GM19438 (cell line): ENCODE data around the gene OR7C1.
"Not testable (repeated sequence)": the region's sequence is repeated elsewhere in the genome, so short reads cannot be mapped to it uniquely, and the experiment has no call there.

Source experiments
- ATAC-seq: cut with Tn5 transposase; IDR thresholded peaks from one replicate; pipeline ENCODE4 v1.9.1; 2021; ENCODE audit warnings: low read depth; ENCODE audit not compliant: unreplicated experiment

OR7C1 gene

DNA sequence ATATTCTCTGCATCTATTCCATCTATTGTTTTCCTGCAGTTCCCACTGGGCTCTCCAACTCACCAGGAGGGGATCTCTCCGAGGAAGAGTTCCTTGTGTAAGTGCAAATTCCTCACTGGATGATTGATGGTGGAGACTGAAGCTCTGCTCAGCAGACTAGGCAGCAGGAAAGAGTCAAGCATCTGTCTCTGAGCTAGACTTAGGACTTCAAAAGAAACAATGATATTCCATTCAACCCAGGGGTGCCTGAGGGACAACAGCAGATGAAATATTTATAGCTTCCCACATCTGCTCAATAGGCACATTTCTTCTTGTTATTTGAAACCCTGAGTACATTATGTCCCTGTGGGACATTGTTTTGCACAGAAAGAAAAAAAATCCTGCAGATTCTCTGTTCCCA lies at the start of gene OR7C1, which contains the start of gene OR7A5:
TSS of gene OR7C1 (minus strand) at position 175 of the 400 bp plus-strand sequence. CDS start 35,049 bp downstream, outside the sequence.
TSS of gene OR7A5 (minus strand) at position 175 of the 400 bp plus-strand sequence. CDS start 6,944 bp downstream, outside the sequence.
- no peak for ATAC-seq

DNA sequence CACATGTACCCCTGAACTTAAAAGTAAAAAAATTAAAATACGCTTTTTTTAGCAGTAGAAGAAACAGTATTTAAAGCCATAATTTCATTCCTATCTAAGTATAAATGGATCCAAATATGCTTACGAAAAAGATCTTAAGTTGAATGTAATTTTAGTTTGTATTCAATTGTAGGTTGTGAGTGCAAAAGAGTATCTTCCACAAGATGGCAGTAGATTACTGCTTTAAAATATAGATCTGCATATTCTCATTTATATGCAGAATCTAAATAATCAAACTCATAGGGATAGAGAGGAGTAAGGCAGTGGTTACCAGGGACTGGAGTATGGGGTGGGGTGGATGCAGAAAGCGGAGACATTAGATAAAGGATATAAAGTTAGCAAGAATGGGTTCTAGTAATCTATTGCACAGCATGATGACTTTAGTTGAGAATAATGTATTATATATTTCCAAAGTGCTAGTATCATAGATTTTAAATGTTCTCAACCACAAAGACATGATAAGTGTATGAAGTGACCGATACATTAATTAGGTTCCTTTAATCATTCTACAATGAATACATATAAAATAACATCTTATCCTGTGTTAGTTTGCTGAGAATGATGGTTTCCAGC lies 36.7 kb upstream of the OR7C1 start:
- ATAC-seq = no peak

DNA sequence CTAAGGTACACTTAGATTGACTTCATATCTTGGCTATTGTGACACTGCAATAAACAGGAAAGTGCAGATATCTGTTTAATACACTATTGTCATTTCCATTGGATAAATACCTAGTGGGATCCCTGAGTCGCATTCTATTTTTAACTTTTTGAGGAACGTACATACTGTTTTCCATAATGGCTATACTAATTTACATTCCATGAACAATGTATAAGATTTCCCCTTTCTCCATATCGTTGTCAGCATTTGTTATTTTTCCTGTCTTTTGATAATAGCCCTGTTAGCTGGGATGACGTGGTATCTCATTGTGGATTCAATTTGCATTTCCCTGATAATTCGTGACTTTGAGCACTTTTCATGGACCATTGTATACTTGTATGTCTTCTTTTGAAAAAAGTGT lies 33.5 kb upstream of the OR7C1 start:
- no peak for ATAC-seq

DNA sequence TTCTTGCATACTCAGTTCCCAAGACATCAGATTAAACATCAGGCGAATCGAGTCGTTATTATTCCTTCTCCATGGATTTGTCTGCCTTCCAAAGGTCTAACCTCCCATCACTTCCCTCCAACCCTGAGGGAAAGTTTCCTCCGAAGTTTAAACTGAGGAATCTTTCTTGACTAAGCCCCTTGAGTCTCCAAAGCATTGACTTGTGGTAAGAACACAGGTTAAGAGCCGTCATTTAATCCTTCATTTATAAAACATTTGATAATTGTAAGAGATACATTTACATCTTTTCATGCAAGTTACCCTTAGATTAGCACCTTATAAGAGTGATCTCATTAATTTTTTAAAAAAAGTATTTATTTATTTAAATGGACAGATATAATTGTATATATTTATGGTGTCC lies 13.8 kb upstream of the OR7C1 start, which contains the start of gene OR7A10:
TSS of gene OR7A10 (minus strand) at position 101 of the 400 bp plus-strand sequence. CDS start 7,045 bp downstream, outside the sequence.
- ATAC-seq = no peak

DNA sequence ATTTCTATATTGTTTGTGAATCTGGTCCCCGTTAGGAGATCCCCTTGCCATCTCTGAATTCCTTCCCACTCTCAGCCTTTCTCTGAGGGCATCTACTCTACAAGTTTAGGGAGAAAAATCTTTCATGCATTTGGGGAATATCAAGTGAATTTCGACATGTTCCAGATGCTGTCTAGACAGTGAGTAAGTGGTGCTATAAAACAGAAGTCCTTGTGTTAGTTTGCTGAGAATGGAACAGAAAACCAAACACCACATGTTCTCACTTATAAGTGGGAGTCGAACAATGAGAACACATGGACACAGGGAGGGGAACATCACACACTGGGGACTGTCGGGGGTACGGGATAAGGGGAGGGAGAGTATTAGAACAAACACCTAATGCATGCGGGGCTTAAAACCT lies 8.6 kb upstream of the OR7C1 start:
- no peak for ATAC-seq

DNA sequence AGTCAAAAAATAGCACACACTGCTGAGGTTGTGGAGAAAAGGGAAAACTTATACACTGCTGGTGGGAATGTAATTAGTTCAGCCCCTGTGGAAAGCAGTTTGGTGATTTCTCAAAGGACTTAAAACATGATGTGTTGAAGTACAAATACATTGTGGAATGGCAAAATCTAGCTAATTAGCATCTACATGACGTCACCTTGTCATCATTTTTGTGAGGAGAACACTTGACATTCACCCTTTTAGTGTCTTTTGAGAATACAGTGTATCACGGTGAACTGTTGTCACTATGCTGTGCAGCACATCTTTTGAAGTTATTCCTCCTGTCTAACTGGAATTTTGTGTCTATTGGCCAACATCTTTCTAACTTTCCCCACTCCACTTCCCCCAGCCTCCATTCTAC lies 8.2 kb upstream of the OR7C1 start:
- ATAC-seq = no peak

DNA sequence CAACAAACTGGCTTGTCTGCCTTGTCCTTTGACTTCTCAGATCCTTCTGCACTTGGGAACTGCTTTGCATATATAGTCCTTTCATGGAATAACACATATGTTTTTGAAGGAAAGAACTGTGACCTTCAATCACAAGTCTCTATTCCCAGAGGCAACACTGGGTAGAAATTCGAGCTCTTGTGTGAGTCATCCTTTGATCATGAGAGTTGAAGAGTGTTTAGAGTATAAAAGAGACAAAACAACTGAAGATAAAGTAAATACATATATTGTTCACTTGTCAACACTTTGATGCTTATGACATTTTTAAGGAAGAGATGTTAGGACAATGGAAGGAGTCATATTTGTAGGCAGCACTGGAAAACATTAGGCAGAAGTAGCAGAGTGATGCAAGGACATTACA lies 5.2 kb upstream of the OR7C1 start:
- no peak for ATAC-seq

DNA sequence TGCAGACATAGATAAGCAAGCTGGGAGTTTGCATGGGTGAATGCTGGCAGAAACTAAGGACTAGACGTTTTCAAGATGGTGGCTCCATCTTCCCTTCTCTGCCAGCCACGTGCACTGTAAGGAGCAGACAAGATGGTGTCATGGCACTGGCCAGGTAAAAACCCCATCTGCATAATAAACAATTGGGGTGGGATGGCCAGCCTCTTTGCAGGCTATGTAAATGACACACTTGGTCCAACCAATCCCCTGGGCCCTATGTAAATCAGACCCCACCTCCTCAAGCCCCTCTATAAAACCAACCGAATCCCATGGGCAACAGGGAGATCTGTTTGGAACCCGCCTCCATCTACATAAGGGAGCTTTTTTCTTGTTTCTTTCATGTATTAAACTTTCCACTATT lies 2.4 kb upstream of the OR7C1 start:
- no peak for ATAC-seq

DNA sequence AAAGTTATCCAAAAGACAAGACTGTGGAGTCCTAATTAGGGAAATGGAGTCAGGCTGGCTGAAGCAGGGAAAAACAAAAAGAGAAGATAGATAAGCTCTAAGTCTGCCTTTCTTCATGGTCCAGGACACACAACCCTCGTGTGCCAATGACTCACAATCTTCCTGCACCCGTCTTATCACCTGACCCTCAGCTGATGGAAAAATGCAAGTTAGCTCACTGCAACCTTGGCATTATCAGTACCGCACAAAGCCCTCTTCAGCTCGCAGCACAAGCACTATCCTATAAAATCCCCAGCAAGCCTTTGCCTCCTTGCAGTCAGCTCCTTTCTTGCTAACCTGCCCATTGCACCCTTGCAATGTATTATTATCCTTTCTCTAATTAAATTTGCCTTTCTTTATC lies 4.3 kb downstream of the OR7C1 start:
- no peak for ATAC-seq

DNA sequence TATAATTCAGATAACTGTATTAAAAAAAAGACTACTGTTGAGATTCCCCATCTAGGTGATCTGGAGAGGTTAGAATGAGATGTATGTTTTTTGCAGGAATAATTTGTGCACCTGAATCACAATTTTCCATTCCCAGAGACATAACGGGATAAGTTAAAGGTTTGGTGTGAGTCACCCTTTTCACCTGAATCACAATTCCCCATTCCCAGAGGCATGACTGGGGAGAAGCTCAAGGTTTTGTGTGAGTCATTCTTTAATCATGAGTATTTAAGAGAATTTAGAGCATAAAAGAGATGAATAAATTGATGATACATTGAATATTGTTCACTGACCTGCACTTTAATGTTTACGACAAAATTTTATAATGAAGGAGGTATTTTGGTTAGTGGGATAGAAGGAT lies 9.0 kb downstream of the OR7C1 start:
- no peak for ATAC-seq

DNA sequence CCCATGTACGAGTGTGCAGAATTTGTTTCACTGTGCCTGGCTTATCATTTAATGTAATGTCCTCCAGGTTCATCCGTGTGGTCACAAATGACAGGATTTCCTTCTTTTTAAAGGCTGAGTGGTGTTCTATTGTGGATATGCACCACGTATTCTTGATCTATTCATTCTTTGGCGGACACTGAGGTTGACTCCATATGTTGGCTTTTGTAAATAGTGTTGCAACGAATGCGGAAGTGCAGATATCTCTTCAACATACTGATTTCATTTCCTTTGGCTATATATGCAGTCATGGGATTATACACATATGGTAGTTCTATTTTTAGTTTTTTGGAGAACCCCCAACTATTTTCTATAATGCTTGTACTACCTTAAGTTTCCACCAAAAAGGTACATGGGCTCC lies 13.0 kb downstream of the OR7C1 start:
- no peak for ATAC-seq

DNA sequence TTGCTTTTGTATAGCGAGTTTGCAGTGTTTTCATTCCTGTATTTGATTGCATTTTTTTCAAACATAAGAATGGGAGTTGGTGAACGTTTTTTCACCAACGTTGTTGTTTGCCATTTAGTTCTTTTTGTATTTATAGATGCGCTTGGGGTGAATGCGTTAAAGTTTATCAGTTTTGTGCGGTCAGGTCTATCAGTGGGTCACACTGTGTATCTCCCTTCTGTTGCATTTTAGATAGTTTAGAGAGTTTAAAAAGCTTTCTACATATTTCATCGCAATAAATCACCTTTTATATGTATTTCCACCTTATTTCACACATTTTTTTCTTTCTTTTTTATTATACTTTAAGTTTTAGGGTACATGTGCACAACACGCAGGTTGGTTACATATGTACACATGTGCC lies 16.4 kb downstream of the OR7C1 start:
- ATAC-seq = no peak

DNA sequence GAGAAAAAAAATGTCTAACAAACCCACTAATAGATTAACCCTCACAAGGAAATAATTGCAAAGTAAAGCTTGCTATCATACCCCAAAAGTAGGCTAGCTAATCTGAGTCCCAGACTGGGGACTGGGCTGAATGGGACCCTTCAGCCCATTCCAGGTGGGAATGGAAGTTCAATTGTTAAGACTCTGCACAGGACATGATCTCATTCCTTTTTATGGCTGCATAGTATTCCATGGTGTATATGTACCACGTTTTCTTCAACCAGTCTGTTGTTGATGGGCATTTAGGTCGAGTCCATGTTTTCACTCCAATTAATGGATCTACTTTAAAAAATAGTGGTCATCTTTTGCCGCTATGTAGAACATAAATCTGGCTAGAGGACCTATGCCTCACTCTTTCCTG lies 17.9 kb downstream of the OR7C1 start:
- no peak for ATAC-seq

DNA sequence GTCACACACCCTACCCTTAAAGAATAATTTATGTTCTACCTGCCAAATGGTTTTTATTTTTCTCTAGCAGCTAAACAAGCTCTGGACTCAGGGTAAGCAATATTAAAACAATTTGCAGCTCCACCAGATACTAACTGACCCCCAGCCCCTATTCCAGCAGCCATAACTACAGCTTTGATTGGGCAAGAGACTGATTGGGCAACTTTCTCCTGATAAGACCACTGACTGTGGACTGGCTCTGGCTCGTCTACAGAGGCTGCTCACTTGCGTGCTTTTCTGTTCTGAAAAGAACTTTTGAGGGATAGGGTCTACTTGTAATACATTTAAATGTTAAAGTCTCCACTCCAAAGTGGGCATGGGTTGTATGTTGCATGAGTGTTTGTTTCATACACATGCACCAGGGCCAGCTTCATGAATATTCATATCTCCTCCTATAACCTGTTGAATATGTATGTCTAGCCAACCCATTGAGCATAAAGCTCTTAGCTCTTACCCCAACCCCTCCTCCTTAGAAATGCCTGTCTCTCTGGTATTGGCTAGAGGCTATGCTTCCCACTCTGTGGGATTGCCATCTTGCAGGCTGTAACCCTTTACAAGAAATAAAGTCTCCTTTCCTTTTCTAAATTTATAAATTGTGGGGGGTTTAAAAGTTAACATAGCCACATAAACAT lies 19.9 kb downstream of the OR7C1 start:
- no peak for ATAC-seq

DNA sequence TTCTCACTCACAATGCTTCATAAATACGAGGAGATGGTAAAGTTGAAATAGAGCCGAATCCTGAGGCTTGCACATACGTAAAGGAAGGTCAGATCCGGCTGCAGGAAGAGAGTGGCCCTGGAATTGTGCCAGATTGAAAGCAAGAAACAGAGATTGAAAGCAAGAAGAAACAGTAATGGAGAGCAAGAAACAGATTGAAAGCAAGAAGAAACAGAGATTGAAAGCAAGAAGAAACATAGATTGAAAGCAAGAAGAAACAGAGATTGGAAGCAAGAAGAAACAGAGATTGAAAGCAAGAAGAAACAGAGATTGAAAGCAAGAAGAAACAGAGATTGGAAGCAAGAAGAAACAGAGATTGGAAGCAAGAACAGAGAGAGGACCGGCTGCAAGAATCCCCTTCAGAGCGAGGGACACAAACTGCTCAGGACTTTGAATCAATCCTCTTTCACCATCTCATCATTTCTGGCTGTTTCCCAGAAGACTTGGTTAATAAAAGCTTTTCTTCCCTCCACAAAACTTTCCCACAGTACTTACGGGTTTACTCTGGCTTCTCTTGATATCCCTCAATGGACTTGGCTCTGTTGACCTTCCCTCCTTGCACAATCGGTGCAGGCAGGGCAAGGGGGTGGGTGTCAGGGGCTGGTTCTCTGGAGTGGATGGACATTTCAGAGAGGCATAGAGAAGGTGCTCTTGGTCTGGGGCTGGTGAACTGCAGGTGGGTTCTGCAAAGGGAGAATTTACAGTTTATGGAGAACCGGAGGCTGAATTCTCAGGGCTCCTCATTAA lies 25.5 kb downstream of the OR7C1 start:
- ATAC-seq = no peak

DNA sequence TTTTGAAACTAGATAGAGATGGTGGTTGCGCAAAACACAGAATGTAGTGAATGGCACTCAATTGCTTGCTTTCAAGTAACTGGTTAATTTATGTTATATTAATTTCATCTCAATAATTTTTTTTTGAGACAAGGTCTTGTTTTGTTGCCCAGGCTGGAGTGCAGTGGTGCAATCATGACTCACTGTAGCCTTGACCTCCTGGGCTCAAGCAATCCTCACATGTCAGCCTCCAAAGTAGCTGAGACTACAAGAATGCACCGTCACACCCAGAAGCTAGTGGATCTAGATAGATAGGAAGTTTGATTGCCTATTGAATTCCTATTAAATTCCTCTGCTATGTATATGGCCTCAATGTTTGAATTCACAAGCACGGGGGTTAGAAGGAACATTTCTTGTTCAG lies 30.2 kb downstream of the OR7C1 start:
- ATAC-seq = no peak

DNA sequence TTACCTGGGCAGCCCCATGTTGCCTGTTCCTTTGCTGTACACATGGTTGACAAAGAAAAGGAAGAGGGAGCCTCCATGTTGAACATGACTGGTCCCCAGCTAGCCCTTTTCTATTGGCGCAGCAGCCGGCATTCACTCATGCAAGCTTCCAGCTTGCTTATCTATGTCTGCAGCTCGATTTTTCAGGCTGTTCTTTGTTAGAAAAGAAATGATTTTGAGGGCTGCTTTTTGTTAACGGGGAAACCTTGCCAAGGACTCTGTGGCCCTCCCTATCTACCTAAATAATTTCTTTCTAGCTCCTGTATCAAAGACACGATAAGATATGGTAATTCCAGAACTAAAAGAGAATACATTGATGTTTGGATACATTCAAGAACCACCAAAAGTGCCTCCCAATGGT lies 36.2 kb downstream of the OR7C1 start:
- ATAC-seq = no peak

DNA sequence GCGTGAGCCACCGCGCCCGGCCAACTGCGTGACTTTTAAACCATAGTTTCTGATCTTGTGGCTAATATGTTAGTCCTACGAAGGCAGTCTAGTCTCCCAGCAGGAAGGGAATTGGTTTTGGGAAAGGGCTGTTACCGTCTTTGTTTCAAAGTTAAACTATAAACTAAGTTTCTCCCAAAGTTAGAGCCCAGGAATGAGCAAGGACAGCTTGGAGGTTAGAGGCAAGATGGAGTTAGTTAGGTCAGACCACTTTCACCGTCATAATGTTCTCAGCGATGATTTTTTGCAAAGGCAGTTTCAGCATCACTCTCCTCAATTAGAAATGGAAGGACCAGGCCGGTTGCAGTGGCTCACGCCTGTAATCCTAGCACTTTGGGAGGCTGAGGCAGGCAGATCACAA lies 39.0 kb downstream of the OR7C1 start:
- ATAC-seq = no peak

DNA sequence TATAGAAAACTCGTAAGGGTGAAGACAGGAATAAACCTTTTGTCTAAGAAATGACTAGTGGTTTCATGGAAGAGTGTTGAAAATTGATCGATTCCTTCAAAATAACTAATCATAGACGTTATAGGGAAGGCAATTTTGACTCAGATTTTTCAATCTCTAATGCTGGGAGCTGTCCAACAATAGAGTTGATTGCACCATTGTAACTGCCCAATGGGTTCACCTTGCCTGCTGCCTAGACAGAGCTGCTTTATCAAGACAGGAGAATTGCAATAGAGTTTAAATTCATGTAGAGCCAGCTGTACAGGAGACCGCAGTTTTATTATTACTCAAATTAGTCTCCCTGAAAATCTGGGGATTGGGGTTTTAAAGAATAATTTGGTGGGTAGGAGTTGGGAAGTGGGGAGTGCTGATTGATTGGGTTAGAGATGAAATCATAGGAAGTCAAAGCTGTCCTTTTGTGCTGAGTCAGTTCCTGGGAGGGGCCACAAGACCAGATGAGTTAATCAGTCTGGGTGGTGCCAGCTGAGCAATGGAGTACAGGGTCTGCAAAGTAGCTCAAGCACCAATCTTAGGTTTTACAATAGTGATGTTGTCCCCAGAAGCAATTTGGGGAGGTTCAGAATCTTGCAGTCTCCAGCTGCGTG lies 39.8 kb downstream of the OR7C1 start:
- no peak for ATAC-seq

DNA sequence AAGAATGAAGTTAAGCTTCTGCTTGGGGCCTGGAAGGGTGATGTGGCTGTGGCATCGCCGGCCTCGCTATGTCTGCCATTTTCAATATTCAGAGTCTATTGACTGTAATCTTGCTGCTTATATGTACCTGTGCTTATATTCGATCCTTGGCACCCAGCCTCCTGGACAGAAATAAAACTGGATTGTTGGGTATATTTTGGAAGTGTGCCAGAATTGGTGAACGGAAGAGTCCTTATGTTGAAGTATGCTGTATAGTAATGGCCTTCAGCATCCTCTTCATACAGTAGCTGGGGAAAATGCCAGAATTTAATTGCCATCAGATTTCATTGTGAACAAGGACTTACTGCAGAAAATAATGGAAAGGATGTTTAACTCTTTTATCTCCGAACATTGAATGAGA lies 42.7 kb downstream of the OR7C1 start:
- not testable (repeated sequence) for ATAC-seq

DNA sequence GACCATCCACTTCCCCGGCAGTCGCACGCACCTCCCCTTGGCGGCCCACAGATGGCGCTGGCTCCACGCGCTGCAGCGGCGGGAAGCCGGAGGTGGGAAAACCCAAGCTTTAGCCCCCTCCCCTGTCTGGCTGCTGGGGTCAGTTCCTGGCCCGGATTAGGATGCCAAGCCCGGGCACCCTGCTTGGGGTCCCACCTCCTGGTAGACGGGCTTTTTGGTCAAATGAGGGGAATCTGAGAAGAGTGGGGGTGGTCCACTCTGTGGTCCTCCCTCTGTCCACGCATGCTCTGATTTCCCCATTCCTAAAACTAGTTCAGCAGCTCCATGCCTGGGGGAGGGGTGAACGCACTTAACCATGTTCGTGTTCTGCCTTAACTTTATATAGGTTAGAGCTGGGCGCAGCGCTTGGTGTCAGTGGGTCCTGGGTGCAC lies 48.5 kb downstream of the OR7C1 start:
- no peak for ATAC-seq
